ENCODE measurements around the gene SHROOM2.

Gene SHROOM2

DNA sequence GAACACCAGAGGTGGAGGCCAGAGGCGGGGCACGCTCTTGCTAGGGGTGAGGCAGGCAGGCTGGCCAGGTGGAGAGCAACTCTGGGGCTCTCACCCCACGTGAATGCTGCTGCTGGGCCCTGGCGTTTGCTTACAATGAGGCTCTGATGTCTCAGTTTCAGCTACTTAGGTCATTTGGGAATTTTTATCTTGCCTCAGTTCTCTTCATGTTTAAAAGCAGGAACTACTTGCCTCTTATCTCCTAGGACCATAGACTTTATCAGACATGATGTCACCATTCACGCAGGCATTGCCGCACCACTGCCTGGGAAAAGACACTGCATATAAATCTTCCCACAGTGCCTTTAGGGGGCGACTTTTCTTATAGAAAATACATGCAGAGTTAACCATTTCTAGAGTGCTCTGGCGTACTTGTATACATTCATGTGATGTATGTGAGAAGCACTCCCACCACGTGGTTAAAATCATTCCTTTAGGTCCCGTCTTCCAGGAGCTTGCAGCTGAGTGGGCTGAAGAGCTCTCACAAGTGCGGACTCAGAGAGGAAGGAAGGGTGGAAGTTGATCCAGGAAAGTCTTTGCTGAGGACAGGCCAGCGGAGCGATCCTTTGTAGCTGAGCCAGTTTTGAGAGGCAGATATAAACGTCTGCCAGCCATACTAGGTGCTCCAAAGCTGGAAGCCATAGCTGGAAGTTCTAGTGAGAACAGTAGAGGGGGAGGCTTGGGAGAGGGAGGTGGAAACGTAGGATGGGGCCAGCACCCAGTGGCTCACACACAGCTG, 96.6 kb downstream of the SHROOM2 start:
- H3K4me1 ChIP-seq (ENCODE audit: control insufficient read depth, insufficient read depth, low read length, poor library complexity, severe bottlenecking), result peaks cover 20% of the 10 kb centered on the region
- H3K27ac ChIP-seq (ENCODE audit: low read depth, low read length, severe bottlenecking), result peak overlapping the region; percentile 66
- WGBS, 2 experiments (ENCODE audit: insufficient coverage in 2 of 2), result 79 to 93% methylated on average over 6 of the region's 15 CpGs
- no peaks in the 10 kb centered on the region for H3K36me3 ChIP-seq (ENCODE audit: control insufficient read depth, insufficient read depth, low read length)
- H3K9me3 ChIP-seq (ENCODE audit: control insufficient read depth, low read length), result no peaks in the 10 kb centered on the region
- no peak overlapping the region for H3K4me3 ChIP-seq (ENCODE audit: extremely low read depth, insufficient read depth, low read length, poor library complexity, severe bottlenecking)

DNA sequence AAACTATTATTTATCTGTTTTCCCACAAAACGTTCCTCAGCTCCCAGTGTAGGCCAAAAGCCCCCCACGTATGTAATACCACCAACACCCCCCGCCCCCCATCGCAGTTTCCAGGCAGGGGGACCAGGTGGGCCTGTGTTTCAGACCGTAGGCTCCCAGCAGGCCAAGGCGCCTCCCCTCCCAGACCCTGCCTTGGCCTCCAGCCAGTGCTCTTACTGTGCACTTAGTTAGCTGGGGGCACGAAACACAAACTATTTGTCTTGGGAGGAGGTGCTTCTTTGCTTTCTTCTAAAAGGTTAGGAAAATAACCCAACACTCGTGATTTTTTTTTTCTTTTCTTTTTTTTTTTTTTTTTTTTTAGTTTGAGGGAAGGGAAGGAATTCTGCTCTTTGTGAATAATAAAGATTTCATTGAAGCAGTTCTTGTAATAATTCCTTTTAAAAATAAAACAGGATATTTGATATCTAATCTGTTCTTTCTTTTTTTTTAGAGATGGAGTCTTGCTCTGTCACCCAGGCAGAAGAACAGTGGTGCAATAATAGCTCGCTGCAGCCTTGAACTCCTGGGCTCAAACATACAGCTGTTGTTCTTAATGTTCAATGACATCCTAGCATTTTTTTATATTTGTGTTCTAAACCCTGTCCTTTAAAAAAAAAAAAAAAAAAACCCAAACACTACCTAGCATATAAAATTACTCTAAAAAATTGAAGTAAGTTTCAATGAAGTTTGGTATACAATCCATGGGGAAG, 98.0 kb downstream of the SHROOM2 start:
- H3K27ac ChIP-seq (ENCODE audit: low read depth, low read length, severe bottlenecking), result no peak overlapping the region
- no peaks in the 10 kb centered on the region for H3K9me3 ChIP-seq (ENCODE audit: control insufficient read depth, low read length)
- H3K4me3 ChIP-seq (ENCODE audit: extremely low read depth, insufficient read depth, low read length, poor library complexity, severe bottlenecking), result no peak overlapping the region
- peaks cover 15% of the 10 kb centered on the region for H3K4me1 ChIP-seq (ENCODE audit: control insufficient read depth, insufficient read depth, low read length, poor library complexity, severe bottlenecking)
- H3K36me3 ChIP-seq (ENCODE audit: control insufficient read depth, insufficient read depth, low read length), result no peaks in the 10 kb centered on the region
- WGBS, 2 experiments (ENCODE audit: insufficient coverage in 2 of 2), result no CpG with 5 or more reads among the region's 9 CpGs

DNA sequence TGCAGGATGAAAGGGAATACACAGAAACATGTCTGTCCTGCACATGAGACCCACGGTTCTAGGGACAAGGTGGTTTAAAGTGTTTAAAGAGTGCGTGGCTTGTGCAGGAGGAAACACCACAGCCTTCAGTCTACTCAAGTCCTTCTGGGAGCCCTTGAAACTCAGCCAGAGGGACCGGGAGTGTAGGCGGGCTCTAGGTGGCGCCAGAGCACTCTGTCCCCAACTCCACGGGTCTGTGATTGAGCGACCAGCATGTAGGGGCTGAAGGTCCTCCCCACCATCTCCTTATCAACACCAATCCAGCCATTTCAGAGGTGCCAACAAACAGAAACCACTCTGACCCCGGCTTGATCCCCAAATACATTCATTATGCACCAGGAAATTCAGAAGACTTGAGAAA, 98.9 kb downstream of the SHROOM2 start:
- 19 to 60% methylated on average over 1 to 4 of the region's 8 CpGs for WGBS, 2 experiments (ENCODE audit: insufficient coverage in 2 of 2)
- Histone ChIP-seq H3K4me1 (ENCODE audit: control insufficient read depth, insufficient read depth, low read length, poor library complexity, severe bottlenecking) (peaks cover 15% of the 10 kb centered on the region), H3K36me3 (ENCODE audit: control insufficient read depth, insufficient read depth, low read length) (no peaks in the 10 kb centered on the region), H3K27ac (ENCODE audit: low read depth, low read length, severe bottlenecking) (no peak overlapping the region), H3K9me3 (ENCODE audit: control insufficient read depth, low read length) (no peaks in the 10 kb centered on the region), H3K4me3 (ENCODE audit: extremely low read depth, insufficient read depth, low read length, poor library complexity, severe bottlenecking) (no peak overlapping the region)

DNA sequence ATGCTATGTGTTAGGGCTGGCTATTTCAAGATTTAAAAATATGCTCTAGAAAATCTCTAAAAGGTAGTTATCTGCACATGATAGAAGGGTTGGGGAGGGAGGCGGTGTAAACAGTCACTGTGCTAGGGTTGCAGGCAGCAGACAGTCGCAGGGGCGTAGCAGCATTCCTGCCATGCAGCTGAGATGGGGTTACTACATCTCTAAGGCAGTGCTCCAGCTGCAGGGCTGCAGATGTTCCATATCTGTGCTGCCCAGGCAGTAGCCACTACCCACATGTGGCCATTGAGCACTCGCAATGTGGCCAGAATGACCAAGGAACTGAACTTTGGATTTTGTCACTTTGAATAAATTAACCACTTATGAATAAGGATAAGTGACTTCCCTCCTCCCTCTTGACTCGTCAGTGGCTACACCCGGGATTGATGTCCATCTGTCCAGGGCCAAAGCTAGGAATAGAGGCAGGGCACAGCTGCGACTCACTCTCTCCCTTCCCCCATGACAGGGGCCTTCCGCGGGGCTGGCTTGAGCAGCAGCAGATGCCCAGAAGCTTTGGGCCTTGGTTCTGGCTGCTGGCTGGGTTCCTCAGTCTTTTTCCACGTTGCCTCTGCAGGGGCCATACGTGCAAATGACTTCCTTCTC, 101.5 kb downstream of the SHROOM2 start:
- Histone ChIP-seq H3K4me3 (ENCODE audit: extremely low read depth, insufficient read depth, low read length, poor library complexity, severe bottlenecking) (no peak overlapping the region), H3K9me3 (ENCODE audit: control insufficient read depth, low read length) (no peaks in the 10 kb centered on the region), H3K27ac (ENCODE audit: low read depth, low read length, severe bottlenecking) (no peak overlapping the region), H3K4me1 (ENCODE audit: control insufficient read depth, insufficient read depth, low read length, poor library complexity, severe bottlenecking) (peaks cover 12% of the 10 kb centered on the region), H3K36me3 (ENCODE audit: control insufficient read depth, insufficient read depth, low read length) (no peaks in the 10 kb centered on the region)
- WGBS, 2 experiments (ENCODE audit: insufficient coverage in 2 of 2), result 71 to 77% methylated on average over 5 to 7 of the region's 11 CpGs

DNA sequence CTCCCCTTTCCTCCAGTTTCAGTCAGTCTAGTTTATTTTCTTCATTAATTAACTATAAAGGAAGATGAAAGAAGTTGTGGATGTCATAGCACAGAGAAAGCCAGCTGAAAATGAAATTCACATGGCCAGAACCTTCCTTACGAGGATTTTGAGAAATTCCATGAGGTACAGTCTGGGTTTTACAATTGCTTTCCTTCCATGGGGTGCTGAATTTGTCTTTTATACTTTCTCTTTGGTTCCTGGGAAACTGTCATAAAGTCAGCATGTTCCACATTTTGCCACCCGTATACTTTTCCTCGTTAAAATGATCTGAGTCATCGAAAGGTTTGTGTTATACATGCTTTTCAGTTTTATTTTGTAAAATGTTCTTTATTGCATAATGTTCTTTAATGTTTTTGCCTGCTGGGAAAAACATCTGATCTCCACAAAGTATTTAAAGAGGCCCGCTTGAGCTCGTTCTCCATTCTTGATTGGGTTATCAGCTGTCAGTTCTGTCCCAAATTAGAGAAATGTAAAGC, 102.8 kb downstream of the SHROOM2 start:
- no peaks in the 10 kb centered on the region for H3K36me3 ChIP-seq (ENCODE audit: control insufficient read depth, insufficient read depth, low read length)
- no peak overlapping the region for H3K27ac ChIP-seq (ENCODE audit: low read depth, low read length, severe bottlenecking)
- no peaks in the 10 kb centered on the region for H3K9me3 ChIP-seq (ENCODE audit: control insufficient read depth, low read length)
- 100% methylated on average over 1 of the region's 6 CpGs; no CpG with 5 or more reads in 1 of the 2 experiments for WGBS, 2 experiments (ENCODE audit: insufficient coverage in 2 of 2)
- H3K4me3 ChIP-seq (ENCODE audit: extremely low read depth, insufficient read depth, low read length, poor library complexity, severe bottlenecking), result no peak overlapping the region
- peaks cover 3% of the 10 kb centered on the region for H3K4me1 ChIP-seq (ENCODE audit: control insufficient read depth, insufficient read depth, low read length, poor library complexity, severe bottlenecking)

DNA sequence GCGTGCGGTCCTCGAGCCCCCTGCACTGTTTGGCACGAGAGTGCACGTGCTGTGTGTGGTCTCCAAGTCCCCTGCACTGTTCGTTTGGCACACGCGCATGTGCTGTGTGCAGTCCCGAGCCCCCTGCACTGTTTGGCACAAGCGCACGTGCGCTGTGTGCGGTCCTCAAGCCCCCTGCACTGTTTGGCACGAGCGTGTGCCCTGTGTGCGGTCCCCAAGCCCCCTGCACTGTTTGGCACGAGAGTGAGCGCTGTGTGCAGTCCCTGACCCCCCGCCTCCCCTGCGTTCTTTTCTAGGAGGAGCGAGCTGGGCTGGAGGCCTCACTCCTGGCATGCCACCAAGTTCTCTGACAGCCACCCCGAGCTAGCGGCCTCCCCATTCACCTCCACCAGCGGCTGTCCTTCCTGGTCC, 104.5 kb downstream of the SHROOM2 start:
- Histone ChIP-seq H3K9me3 (ENCODE audit: control insufficient read depth, low read length) (no peaks in the 10 kb centered on the region), H3K27ac (ENCODE audit: low read depth, low read length, severe bottlenecking) (no peak overlapping the region), H3K36me3 (ENCODE audit: control insufficient read depth, insufficient read depth, low read length) (no peaks in the 10 kb centered on the region), H3K4me1 (ENCODE audit: control insufficient read depth, insufficient read depth, low read length, poor library complexity, severe bottlenecking) (no peaks in the 10 kb centered on the region), H3K4me3 (ENCODE audit: extremely low read depth, insufficient read depth, low read length, poor library complexity, severe bottlenecking) (no peak overlapping the region)
- 96 to 98% methylated on average over 15 to 18 of the region's 24 CpGs for WGBS, 2 experiments (ENCODE audit: insufficient coverage in 2 of 2)

DNA sequence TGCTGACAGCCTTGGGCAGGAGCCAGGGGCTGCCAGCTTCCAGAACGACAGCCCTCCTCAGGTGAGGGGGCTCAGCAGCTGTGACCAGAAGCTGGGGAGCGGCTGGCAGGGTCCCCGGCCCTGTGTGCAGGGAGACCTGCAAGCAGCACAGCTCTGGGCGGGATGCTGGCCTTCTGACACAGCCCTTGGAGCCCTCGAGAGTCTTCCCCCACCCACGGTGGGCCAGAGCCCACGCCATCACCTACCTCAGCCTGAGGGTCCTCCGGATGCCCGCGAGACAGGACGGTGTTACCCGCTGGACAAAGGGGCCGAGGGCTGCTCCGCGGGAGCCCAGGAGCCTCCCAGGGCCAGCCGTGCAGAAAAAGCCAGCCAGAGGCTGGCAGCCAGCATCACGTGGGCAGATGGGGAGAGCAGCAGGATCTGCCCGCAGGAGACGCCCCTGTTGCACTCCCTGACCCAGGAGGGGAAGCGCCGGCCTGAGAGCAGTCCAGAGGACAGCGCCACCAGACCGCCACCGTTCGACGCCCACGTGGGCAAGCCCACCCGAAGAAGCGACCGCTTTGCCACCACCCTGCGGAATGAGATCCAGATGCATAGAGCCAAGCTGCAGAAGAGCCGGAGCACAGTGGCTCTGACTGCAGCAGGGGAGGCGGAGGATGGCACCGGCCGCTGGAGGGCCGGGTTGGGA, 109.1 kb downstream of the SHROOM2 start:
- peaks cover 11% of the 10 kb centered on the region for H3K36me3 ChIP-seq (ENCODE audit: control insufficient read depth, insufficient read depth, low read length)
- no peaks in the 10 kb centered on the region for H3K4me1 ChIP-seq (ENCODE audit: control insufficient read depth, insufficient read depth, low read length, poor library complexity, severe bottlenecking)
- no peak overlapping the region for H3K4me3 ChIP-seq (ENCODE audit: extremely low read depth, insufficient read depth, low read length, poor library complexity, severe bottlenecking)
- 99% methylated on average over 14 to 18 of the region's 36 CpGs for WGBS, 2 experiments (ENCODE audit: insufficient coverage in 2 of 2)
- no peak overlapping the region for H3K27ac ChIP-seq (ENCODE audit: low read depth, low read length, severe bottlenecking)
- H3K9me3 ChIP-seq (ENCODE audit: control insufficient read depth, low read length), result no peaks in the 10 kb centered on the region

DNA sequence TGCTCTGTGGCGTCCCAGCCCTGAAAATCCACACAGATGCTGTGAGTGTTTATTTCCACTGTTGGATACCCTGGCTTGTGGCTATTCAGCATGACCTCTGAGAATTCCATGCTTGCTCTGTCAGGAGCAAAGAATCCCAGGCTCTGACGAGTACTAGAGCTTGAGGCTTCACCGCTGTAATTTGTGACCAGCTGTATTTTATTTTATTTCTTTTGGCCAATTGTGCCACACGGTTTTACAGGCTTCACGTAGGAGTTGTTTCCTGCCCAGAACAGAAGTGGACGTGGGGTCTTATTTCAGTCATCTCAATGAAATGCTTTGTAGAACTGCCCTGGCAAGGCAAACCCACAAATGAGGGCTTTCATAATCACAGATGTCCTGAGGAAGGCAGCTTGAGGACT, 111.5 kb downstream of the SHROOM2 start:
- H3K4me3 ChIP-seq (ENCODE audit: extremely low read depth, insufficient read depth, low read length, poor library complexity, severe bottlenecking), result no peak overlapping the region
- 73 to 96% methylated on average over 5 of the region's 6 CpGs for WGBS, 2 experiments (ENCODE audit: insufficient coverage in 2 of 2)
- H3K36me3 ChIP-seq (ENCODE audit: control insufficient read depth, insufficient read depth, low read length), result peaks cover 11% of the 10 kb centered on the region
- H3K27ac ChIP-seq (ENCODE audit: low read depth, low read length, severe bottlenecking), result peak overlapping the region; percentile 23
- no peaks in the 10 kb centered on the region for H3K9me3 ChIP-seq (ENCODE audit: control insufficient read depth, low read length)
- no peaks in the 10 kb centered on the region for H3K4me1 ChIP-seq (ENCODE audit: control insufficient read depth, insufficient read depth, low read length, poor library complexity, severe bottlenecking)

DNA sequence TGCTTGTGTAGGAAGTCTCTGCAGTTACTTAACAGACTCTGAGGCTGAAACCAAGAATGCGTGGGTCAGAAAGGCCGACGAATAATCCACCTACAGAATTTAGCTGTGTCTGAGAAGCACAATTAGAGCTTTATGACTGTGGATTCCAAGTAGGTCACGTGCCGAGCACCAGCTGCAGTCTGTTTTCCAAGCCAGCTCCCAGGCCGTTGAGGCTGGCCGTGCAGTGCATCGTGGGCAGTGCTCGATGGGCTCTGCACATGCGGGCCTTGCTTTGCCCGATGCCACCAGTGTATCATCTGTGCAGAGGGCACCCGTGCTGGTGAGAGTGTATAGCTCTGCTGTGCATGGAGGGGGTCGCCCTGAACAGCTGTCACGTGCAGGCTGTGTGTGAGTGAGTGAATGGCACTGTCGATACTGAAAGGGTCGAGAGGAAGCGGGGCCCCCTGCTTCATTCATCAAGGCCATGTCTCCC, 113.4 kb downstream of the SHROOM2 start:
- Histone ChIP-seq H3K4me3 (ENCODE audit: extremely low read depth, insufficient read depth, low read length, poor library complexity, severe bottlenecking) (no peak overlapping the region), H3K27ac (ENCODE audit: low read depth, low read length, severe bottlenecking) (peak overlapping the region; percentile 36), H3K36me3 (ENCODE audit: control insufficient read depth, insufficient read depth, low read length) (peaks cover 11% of the 10 kb centered on the region), H3K4me1 (ENCODE audit: control insufficient read depth, insufficient read depth, low read length, poor library complexity, severe bottlenecking) (no peaks in the 10 kb centered on the region), H3K9me3 (ENCODE audit: control insufficient read depth, low read length) (no peaks in the 10 kb centered on the region)
- 80 to 86% methylated on average over 6 to 8 of the region's 17 CpGs for WGBS, 2 experiments (ENCODE audit: insufficient coverage in 2 of 2)

DNA sequence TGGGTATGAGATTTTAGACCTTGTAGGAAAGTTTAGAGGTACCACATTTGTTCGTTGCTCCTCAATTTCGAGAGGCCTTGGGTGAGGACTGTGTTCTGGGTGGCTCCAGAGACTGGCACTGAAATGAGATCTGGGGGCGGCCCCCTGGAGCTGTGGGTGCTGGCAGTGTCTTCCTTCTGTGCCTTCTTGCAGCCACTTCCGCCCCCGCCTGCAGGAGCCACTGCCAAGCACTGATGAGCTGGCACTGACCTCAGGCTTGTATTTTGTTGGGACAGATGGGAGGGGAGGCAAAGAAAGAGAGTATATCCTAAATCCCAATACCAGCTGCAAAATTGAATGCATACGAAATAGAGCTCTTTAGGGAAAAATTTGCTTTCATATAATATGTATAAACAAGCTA, 116.4 kb downstream of the SHROOM2 start:
- Histone ChIP-seq H3K4me1 (ENCODE audit: control insufficient read depth, insufficient read depth, low read length, poor library complexity, severe bottlenecking) (peaks cover 2% of the 10 kb centered on the region), H3K27ac (ENCODE audit: low read depth, low read length, severe bottlenecking) (no peak overlapping the region), H3K36me3 (ENCODE audit: control insufficient read depth, insufficient read depth, low read length) (peaks cover 5% of the 10 kb centered on the region), H3K9me3 (ENCODE audit: control insufficient read depth, low read length) (no peaks in the 10 kb centered on the region), H3K4me3 (ENCODE audit: extremely low read depth, insufficient read depth, low read length, poor library complexity, severe bottlenecking) (no peak overlapping the region)
- WGBS, 2 experiments (ENCODE audit: insufficient coverage in 2 of 2), result 89% methylated on average over 3 of the region's 6 CpGs; no CpG with 5 or more reads in 1 of the 2 experiments
